C4-2B (cell line): ENCODE measurements around the gene WDR90.

ENCODE experiments used
- ZFX ChIP-seq: fragments of 450-650 bp; IDR thresholded peaks from 2 replicates; pipeline ENCODE4 v1.6.1; 2017
- TF ChIP-seq, protein P1 (sequence below): fragments of 450-650 bp; conservative IDR thresholded peaks from 2 replicates; pipeline ENCODE4 v1.5.1; 2017; ENCODE audit warnings: mild to moderate bottlenecking

DNA sequence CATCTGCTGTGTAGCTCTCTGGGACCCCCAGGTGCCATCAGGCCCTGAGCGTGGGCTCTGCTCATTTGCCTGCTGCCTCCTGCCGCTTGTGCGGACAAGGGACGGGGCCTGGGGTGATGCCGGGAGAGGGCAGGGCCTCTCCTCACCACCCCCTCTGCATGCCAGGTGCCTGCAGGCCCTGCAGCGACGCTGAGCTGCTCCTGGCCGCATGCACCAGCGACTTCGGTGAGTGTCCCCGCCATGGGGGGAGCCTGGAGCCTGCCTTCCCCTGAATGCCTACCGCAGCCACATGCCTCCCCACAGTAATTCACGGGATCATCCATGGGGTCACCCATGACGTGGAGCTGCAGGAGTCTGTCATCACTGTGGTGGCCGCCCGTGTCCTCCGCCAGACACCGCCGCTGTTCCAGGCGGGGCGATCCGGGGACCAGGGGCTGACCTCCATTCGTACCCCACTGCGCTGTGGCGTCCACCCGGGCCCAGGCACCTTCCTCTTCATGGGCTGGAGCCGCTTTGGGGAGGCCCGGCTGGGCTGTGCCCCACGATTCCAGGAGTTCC lies 67.7 kb downstream of the WDR90 start:
- TF ChIP-seq, protein P1, sequence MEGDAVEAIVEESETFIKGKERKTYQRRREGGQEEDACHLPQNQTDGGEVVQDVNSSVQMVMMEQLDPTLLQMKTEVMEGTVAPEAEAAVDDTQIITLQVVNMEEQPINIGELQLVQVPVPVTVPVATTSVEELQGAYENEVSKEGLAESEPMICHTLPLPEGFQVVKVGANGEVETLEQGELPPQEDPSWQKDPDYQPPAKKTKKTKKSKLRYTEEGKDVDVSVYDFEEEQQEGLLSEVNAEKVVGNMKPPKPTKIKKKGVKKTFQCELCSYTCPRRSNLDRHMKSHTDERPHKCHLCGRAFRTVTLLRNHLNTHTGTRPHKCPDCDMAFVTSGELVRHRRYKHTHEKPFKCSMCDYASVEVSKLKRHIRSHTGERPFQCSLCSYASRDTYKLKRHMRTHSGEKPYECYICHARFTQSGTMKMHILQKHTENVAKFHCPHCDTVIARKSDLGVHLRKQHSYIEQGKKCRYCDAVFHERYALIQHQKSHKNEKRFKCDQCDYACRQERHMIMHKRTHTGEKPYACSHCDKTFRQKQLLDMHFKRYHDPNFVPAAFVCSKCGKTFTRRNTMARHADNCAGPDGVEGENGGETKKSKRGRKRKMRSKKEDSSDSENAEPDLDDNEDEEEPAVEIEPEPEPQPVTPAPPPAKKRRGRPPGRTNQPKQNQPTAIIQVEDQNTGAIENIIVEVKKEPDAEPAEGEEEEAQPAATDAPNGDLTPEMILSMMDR, result no peak
- TF ChIP-seq ZFX, result no peak
